Mesendoderm (in vitro differentiated cells): ENCODE results near the gene KIF6.
"Not testable (repeated sequence)": the region's sequence is repeated elsewhere in the genome, so short reads cannot be mapped to it uniquely, and the experiment has no call there.

Experiments
- DNase-seq: peaks from one replicate; pipeline ENCODE4 v3.0.0; 2013
- H2AK5ac ChIP-seq: 2 replicates; pipeline ENCODE4 v1.6.1; 2013; ENCODE audit warnings: low read length, inconsistent platforms
- H2BK120ac ChIP-seq: 2 replicates; pipeline ENCODE4 v1.6.1; 2013; ENCODE audit warnings: low read depth, mild to moderate bottlenecking, low read length, moderate library complexity, mixed read lengths
- H2BK15ac ChIP-seq: replicated peaks from 2 replicates; pipeline ENCODE4 v1.6.1; 2013; ENCODE audit warnings: low read depth, mild to moderate bottlenecking, moderate library complexity
- H2BK5ac ChIP-seq: 2 replicates; pipeline ENCODE4 v1.6.1; 2013; ENCODE audit warnings: low read length, inconsistent platforms
- H3K18ac ChIP-seq: 2 replicates; pipeline ENCODE4 v1.6.1; 2013; ENCODE audit warnings: mild to moderate bottlenecking, low read length, mixed read lengths
- H3K23ac ChIP-seq: one replicate; pipeline ENCODE4 v1.6.1; 2013; ENCODE audit warnings: low read length
- H3K27ac ChIP-seq: 2 replicates; pipeline ENCODE4 v1.5.1; 2013; ENCODE audit warnings: low read depth, mild to moderate bottlenecking, inconsistent platforms, low read length, moderate library complexity
- H3K27me3 ChIP-seq: 2 replicates; pipeline ENCODE4 v1.6.1; 2013; ENCODE audit warnings: low read length, control low read depth, mild to moderate bottlenecking, inconsistent platforms; ENCODE audit not compliant: insufficient read depth, poor library complexity
- H3K36me3 ChIP-seq: 2 replicates; pipeline ENCODE4 v1.6.1; 2013; ENCODE audit warnings: low read length, inconsistent platforms; ENCODE audit not compliant: control insufficient read depth, insufficient read depth
- H3K4ac ChIP-seq: one replicate; pipeline ENCODE4 v1.6.1; 2013; ENCODE audit warnings: low read depth, mild to moderate bottlenecking, low read length, moderate library complexity
- H3K4me1 ChIP-seq: 2 replicates; pipeline ENCODE4 v1.6.1; 2013; ENCODE audit warnings: low read depth, low read length, inconsistent platforms; ENCODE audit not compliant: control insufficient read depth
- H3K4me2 ChIP-seq: 2 replicates; pipeline ENCODE4 v1.6.1; 2013; ENCODE audit warnings: low read length
- H3K4me3 ChIP-seq: 2 replicates; pipeline ENCODE4 v1.5.1; 2013; ENCODE audit warnings: mild to moderate bottlenecking, low read length
- H3K56ac ChIP-seq: one replicate; pipeline ENCODE4 v1.6.1; 2013; ENCODE audit warnings: low read length
- H3K79me1 ChIP-seq: 2 replicates; pipeline ENCODE4 v1.6.1; 2013; ENCODE audit warnings: low read length, inconsistent platforms
- H3K79me2 ChIP-seq: 2 replicates; pipeline ENCODE4 v1.6.1; 2013; ENCODE audit warnings: mild to moderate bottlenecking, low read length; ENCODE audit not compliant: control insufficient read depth, insufficient read depth
- H3K9ac ChIP-seq: 2 replicates; pipeline ENCODE4 v1.6.1; 2013; ENCODE audit warnings: low read length, inconsistent platforms
- H4K5ac ChIP-seq: one replicate; pipeline ENCODE4 v1.6.1; 2013; ENCODE audit warnings: low read length
- H4K8ac ChIP-seq: one replicate; pipeline ENCODE4 v1.6.1; 2013; ENCODE audit warnings: low read depth, mild to moderate bottlenecking, control low read depth, low read length, moderate library complexity
- WGBS: extraction: QIAGEN DNeasy Blood & Tissue Kit; methylation state at CpG from one replicate; pipeline ENCODE4 v1.1.7; 2013; ENCODE audit warnings: low lambda C conversion rate, missing lambda C conversion rate; ENCODE audit not compliant: insufficient coverage; ENCODE audit errors: extremely low coverage; 5-methylcytosine and 5-hydroxymethylcytosine counted together

The KIF6 gene

GRCh38 chr6:39731565-39731964, 6.4 kb upstream of the KIF6 start:
- Histone ChIP-seq H3K79me1 (no peaks in the 10 kb centered on the region), H3K23ac (no peak overlapping the region)
- no CpG with 5 or more reads among the region's 6 CpGs for WGBS

GRCh38 chr6:39729945-39730344, 4.7 kb upstream of the KIF6 start:
- Histone ChIP-seq H3K27me3 (no peaks in the 10 kb centered on the region), H3K27ac (no peak overlapping the region), H3K36me3 (no peaks in the 10 kb centered on the region), H2BK120ac (no peak overlapping the region), H3K4me1 (peaks cover 4% of the 10 kb centered on the region), H3K4ac (no peak overlapping the region), H3K4me3 (no peak overlapping the region), H3K18ac (no peak overlapping the region), H3K9ac (no peak overlapping the region), H2BK15ac (no peak overlapping the region), H3K79me2 (no peaks in the 10 kb centered on the region), H4K8ac (no peak overlapping the region), H3K79me1 (no peaks in the 10 kb centered on the region), H2AK5ac (no peak overlapping the region), H3K23ac (no peak overlapping the region), H3K4me2 (no peak overlapping the region), H2BK5ac (no peak overlapping the region), H3K56ac (no peak overlapping the region), H4K5ac (no peak overlapping the region)
- no peak for DNase-seq

More at GRCh38 chr6:39731565-39731964, 6.4 kb upstream of the KIF6 start:
- Histone ChIP-seq H3K36me3 (no peaks in the 10 kb centered on the region), H3K18ac (no peak overlapping the region), H3K9ac (no peak overlapping the region), H2BK5ac (no peak overlapping the region), H3K27me3 (no peaks in the 10 kb centered on the region), H2BK15ac (no peak overlapping the region), H3K4me1 (peaks cover 4% of the 10 kb centered on the region), H4K8ac (no peak overlapping the region), H3K4me3 (no peak overlapping the region), H2AK5ac (no peak overlapping the region), H2BK120ac (no peak overlapping the region), H3K27ac (no peak overlapping the region), H4K5ac (no peak overlapping the region), H3K56ac (no peak overlapping the region), H3K79me2 (no peaks in the 10 kb centered on the region), H3K4ac (no peak overlapping the region), H3K4me2 (no peak overlapping the region)
- DNase-seq: peak; percentile 68

GRCh38 chr6:39725632-39725997, 407 bp upstream of the KIF6 start:
- no peak overlapping the region for H3K4me3 ChIP-seq
- H3K56ac ChIP-seq: peak overlapping the region; percentile 59
- no peaks in the 10 kb centered on the region for H3K79me1 ChIP-seq
- H4K5ac ChIP-seq: peak overlapping the region; percentile 10
- H3K27ac ChIP-seq: no peak overlapping the region
- no peak overlapping the region for H3K4me2 ChIP-seq
- no CpG with 5 or more reads among the region's 14 CpGs for WGBS
- no peak overlapping the region for H3K9ac ChIP-seq
- no peaks in the 10 kb centered on the region for H3K79me2 ChIP-seq
- no peak overlapping the region for H3K18ac ChIP-seq
- H4K8ac ChIP-seq: peak overlapping the region; percentile 98
- H3K27me3 ChIP-seq: no peaks in the 10 kb centered on the region
- no peak overlapping the region for H2BK5ac ChIP-seq
- no peak overlapping the region for H2AK5ac ChIP-seq
- H3K23ac ChIP-seq: no peak overlapping the region
- no peaks in the 10 kb centered on the region for H3K36me3 ChIP-seq
- H2BK120ac ChIP-seq: no peak overlapping the region
- H3K4ac ChIP-seq: no peak overlapping the region
- no peak overlapping the region for H2BK15ac ChIP-seq
- H3K4me1 ChIP-seq: no peaks in the 10 kb centered on the region
- no peak for DNase-seq

GRCh38 chr6:39723350-39723749, 1.9 kb downstream of the KIF6 start:
- H3K79me2 ChIP-seq, H3K18ac ChIP-seq, H3K36me3 ChIP-seq, H3K4me2 ChIP-seq, H2AK5ac ChIP-seq, H3K23ac ChIP-seq, H3K4ac ChIP-seq, H3K27ac ChIP-seq, H3K9ac ChIP-seq, H2BK5ac ChIP-seq, H3K27me3 ChIP-seq, H2BK15ac ChIP-seq, H3K4me1 ChIP-seq, H3K56ac ChIP-seq, H4K8ac ChIP-seq, H3K4me3 ChIP-seq, H3K79me1 ChIP-seq, DNase-seq, H2BK120ac ChIP-seq, H4K5ac ChIP-seq: not testable (repeated sequence)
- no CpG with 5 or more reads among the region's 4 CpGs for WGBS

- Histone ChIP-seq H4K5ac (no peak overlapping the region), H2BK120ac (no peak overlapping the region), H3K79me1 (no peaks in the 10 kb centered on the region), H3K36me3 (no peaks in the 10 kb centered on the region), H3K23ac (no peak overlapping the region), H3K56ac (no peak overlapping the region), H3K4me2 (no peak overlapping the region), H3K79me2 (no peaks in the 10 kb centered on the region), H2BK5ac (no peak overlapping the region), H2BK15ac (no peak overlapping the region), H3K4me1 (no peaks in the 10 kb centered on the region), H3K4me3 (no peak overlapping the region), H3K27ac (no peak overlapping the region), H4K8ac (no peak overlapping the region), H3K27me3 (no peaks in the 10 kb centered on the region), H3K18ac (no peak overlapping the region), H2AK5ac (no peak overlapping the region), H3K9ac (no peak overlapping the region), H3K4ac (no peak overlapping the region)
- no peak for DNase-seq
Measured at GRCh38 chr6:39714802-39715201, 10.4 kb downstream of the KIF6 start.

GRCh38 chr6:39707962-39708683, 17.1 kb downstream of the KIF6 start:
- Histone ChIP-seq H3K79me1 (no peaks in the 10 kb centered on the region), H3K4me1 (no peaks in the 10 kb centered on the region), H2AK5ac (no peak overlapping the region), H3K18ac (no peak overlapping the region), H4K5ac (no peak overlapping the region), H3K4me2 (no peak overlapping the region), H3K56ac (no peak overlapping the region), H3K27ac (no peak overlapping the region), H3K4me3 (no peak overlapping the region), H2BK120ac (no peak overlapping the region), H3K4ac (no peak overlapping the region), H3K23ac (no peak overlapping the region), H2BK15ac (no peak overlapping the region), H3K79me2 (no peaks in the 10 kb centered on the region), H3K27me3 (no peaks in the 10 kb centered on the region), H3K9ac (no peak overlapping the region), H3K36me3 (no peaks in the 10 kb centered on the region), H4K8ac (no peak overlapping the region), H2BK5ac (no peak overlapping the region)
- DNase-seq: peak; percentile 22
- WGBS: no CpG with 5 or more reads among the region's 2 CpGs
